GM19035 (cell line): ENCODE results near the gene FAM110A.
"Not testable (repeated sequence)": the region's sequence is repeated elsewhere in the genome, so short reads cannot be mapped to it uniquely, and the experiment has no call there.

ENCODE experiments used
- ATAC-seq: cut with Tn5 transposase; IDR thresholded peaks from one replicate; pipeline ENCODE4 v1.9.1; 2021; ENCODE audit not compliant: unreplicated experiment

Gene FAM110A

DNA sequence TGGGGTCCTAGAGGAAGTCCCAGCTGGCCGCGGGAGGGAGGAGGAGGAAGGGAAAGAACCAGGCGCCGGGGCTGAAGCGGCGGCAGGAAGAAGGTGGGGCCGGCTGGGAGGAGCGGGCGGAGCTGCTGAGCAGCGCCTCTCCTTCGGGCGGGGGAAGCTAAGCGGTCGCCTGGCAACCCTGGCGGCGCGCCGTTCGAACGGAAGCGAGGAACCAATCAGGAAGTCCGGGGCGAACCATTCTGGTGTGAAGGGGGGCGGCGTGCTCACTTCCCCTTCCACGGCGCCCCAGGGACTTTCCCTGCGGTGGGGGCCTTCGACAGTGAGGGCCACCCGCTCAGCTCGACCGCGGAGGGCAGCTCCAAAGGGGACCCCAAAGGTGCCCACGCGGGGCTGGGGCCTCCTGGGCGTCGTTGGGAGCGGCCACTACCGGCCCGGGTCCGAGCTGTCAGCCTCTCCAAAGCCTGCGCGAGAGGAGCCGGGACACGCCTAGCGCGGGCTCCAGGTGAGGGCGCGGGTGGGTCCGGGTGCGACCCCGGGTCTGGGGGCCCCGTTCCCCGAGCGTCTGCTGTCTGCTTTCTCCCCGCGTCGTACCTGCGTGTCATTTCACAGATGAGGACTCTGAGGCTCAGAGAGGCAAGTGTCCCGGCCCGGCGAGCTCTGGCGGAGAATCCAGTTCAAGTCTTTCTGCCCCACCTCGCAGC, at the start of gene FAM110A:
Gene FAM110A, plus strand, starts transcription at position 266 of the 701 bp plus-strand sequence. CDS start 11,090 bp downstream, outside the sequence.
- peak; percentile 96 for ATAC-seq

DNA sequence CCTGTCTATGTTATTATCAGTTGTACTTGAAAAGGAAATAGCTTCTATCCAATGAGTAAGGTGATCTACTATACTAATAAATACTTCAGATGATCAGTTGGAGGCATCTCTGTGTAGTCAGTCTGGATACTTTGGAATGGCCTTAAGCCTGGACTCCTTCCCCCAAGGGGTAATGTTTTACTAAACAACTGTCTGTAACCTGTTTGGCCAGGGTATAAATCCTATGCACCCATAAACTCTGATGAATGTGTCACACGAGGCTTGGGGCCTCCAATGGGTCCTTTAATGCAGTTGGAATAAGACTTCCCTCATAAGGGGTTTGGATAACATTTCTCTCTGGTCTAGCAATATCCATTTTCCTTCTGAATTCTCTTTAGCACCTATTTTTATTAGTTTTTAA, 45.7 kb upstream of the FAM110A start:
- ATAC-seq: no peak

DNA sequence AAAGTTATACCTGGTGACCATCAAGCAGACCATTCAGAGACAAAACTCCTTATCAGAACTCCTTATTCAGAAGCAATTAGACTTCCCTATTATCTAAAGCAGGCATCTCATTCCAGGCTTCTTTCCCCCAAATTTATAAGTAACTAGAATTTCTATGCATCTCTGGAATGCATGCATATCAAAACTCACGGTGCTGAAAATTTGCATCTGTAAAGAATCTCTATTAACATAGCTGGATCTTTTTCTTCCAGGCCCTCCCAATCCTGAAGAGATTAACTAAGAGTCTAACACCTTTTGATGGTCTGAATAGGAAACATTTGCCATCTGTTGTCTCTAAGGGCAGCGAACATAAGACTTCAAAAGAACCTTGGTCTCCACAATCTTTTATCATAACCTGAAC, 42.5 kb upstream of the FAM110A start:
- no peak for ATAC-seq

DNA sequence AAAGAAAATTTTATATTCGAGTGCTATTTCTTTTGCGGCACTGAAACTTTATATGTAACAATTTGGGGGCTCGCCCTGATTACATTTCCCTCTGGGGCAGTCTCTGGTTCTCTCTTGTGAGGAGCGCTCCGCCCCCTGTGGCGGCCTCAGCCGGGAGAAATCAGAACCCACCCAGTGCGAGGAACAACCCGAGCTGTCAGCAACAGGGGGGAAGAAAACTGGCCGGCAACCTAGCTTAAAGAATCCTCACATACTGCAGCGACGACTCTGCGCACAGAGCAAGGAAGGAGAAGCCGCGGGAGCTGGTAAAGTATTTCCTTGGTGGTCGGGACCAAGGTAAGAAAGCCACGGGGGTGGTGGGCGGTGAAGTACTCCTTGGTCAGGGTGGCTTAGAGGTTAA, 41.3 kb upstream of the FAM110A start:
- no peak for ATAC-seq

DNA sequence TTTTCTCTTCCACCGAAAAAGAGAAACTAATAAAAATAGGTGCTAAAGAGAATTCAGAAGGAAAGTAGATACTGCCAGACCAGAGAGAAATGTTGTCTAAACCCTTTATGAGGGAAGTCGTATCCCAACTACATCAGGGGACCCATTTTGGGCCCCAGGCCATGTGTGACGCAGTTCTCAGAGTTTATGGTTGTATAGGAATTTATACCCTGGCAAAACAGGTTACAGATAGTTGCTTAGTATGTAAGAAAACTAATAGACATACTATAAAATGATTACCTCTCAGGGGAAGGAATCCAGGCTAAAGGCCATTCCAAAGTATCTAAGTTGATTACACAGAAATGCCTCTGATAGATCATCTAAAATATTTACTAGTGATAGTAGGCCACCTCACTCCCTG, 36.6 kb upstream of the FAM110A start:
- no peak for ATAC-seq

DNA sequence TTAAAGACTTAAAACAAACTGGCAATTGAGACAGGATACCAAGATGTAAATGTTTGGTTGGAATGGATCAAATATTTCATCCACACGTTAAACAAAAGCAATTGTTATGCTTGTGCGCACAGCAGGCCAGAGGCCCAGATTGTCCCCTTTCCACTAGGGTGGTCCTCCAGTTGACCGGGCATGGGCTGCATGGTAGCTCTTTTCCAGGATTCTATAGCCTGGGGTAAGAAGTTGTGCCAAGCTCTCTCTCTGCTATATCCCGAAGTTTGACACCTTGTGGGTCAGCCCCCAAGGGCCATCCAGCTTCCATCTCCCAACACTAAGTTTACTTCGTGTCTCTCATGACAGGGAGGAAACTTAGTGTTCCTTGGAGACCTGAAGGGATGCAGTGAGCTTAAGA, 34.8 kb upstream of the FAM110A start:
- ATAC-seq: not testable (repeated sequence)

DNA sequence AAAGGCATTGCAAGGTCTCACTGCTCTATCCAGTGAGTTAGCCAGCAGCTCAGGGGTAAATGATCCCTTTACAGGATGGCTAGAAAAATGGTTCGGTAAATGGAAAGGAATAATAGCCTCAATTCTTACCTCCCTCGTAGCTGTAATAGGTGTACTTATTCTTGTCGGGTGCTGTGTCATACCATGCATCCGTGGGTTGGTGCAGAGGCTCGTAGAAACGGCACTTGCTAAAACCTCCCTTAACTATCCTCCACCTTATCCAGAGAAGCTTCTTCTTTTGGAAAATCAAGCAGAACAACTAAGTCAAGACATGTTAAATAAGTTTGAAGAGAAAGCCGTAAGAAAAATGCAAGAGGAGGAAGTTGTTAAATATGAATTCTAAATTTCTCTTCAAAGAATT, 33.5 kb upstream of the FAM110A start:
- not testable (repeated sequence) for ATAC-seq

DNA sequence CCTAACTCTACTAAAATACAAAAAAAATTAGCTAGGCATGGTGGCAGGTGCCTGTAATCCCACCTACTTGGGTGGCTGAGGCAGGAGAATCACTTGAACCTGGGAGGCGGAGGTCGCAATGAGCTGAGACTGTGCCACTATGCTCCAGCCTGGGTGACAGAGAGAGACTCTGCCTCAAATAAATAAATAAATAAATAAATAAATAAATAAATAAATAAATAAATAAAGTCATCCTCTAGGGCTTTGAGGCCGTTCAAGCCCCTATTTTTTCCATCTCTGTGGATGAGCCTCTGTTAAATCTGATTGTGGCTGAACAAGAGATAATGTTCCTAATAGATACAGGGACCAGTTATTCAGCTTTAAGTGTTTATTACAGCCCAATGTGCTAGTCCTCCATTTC, 31.8 kb upstream of the FAM110A start:
- ATAC-seq: no peak

DNA sequence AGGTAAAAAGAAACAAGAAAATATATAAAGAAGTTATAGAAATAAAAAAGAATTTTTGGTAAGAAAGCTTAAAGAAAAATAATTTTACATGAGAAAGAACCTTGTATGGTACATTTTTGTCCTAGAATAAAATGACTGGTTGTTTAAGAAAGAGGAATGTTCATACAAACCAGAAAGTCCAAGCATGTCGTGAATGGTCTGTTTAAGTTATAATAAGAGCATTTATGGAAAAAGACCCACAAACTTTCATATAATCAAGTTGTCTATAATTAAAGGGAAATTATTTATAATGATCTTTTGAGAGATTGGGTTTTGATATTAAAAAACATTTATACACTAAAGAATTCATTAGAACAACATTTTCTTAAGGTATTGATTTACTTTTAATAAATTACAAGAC, 27.8 kb upstream of the FAM110A start:
- no peak for ATAC-seq

DNA sequence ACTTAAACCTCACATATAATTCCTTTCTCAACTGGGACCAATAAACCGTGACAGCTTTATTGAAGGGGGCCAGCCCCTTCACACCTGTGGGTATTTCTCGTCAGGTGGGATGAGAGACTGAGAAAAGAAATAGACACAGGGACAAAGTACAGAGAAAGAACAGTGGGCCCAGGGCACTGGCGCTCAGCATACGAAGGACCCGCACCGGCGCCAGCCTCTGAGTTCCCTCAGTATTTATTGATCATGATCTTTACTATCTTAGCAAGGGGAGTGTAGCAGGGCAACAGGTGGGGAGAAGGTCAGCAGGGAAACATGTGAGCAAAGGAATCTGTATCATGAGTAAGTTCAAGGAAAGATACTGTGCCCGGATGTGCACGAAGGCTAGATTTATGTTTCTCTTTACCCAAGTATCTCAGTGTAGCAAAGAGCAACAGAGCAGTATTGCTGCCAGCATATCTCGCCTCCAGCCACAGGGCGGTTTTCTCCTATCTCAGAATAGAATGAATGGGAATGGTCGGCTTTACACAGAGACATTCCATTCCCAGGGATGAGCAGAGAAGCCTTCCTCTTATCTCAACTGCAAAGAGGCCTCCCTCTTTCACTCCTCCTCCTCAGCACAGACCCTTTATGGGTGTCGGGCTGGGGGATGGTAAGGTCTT, 21.6 kb upstream of the FAM110A start:
- not testable (repeated sequence) for ATAC-seq

DNA sequence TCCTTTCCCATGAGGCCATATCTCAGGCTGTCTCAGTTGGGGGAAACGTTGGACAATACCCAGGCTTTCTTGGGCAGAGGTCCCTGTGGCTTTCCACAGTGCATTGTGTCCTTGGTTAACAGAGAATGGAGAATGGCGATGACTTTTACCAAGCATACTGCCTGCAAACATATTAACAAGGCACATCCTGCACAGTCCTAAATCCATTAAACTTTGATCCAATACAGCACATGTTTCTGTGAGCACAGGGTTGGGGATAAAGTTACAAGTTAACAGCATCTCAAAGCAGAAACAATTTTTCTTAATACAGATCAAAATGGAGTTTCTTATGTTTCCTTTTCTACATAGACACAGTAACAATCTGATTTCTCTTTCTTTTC, 21.1 kb upstream of the FAM110A start:
- not testable (repeated sequence) for ATAC-seq

DNA sequence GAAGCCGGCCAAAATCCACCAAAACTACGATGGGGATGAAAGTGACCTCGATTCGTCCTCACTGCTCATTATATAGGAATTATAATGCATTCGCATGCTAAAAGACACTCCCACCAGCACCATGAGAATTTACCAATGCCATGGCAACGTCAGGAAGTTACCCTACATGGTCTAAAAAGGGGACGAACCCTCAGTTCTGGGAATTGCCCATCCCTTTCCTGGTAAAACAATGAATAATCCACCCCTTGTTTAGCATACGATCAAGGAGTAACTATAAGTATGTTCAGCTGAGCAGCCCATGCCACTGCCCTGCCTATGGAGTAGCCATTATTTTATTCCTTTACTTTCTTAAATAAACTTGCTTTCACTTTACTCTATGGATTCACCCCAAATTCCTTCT, 20.1 kb upstream of the FAM110A start:
- no peak for ATAC-seq

DNA sequence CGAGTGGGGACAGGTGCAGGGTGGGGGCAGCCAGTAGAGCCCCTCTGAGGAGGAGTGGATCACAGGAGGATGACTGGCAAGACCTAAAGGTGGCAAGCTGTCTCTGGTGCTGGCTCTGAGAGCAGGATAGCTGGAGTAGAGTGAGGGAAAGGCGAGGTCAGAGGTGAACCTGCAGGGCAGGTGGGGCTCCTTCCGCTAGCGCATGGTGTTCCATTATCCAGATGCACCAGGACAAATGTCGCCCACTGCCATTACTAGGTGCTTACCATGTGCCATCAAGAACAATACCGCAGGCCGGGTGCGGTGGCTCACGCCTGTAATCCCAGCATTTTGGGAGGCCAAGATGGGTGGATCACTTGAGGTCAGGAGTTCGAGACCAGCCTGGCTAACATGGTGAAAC, 18.3 kb upstream of the FAM110A start:
- ATAC-seq: no peak

DNA sequence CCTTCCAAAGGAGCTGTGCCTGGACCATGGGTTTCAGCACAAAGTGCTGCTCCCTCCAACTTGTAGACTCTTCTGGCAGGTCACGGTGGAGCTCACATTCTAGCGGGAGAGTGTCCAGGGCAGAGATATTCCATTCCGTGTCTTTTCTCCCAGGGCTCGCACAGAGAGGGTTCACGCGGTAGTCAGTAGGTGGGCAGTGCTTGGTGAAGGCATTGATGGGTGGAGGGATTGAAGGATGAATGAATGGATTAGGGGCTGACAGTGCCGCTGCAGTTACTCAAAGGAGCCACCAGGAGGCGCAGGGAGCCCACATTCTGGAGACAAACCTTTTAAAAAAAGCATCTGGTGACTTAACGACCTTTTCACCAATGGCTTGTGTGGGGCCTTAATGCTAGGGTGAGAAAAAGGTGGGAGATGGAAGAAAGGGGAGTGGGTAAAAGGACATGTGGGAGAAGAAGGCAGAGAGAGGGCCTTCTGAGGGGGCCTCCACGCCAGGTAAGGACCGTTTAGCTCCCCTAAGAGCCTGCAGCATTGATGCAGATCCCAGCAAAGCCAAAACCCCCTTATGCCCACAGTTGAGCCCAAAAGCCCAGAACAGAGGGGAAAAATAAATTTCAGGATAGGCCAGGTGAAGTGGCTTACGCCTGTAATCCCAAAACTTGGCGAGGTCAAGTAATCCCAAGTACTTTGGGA, 17.5 kb upstream of the FAM110A start:
- no peak for ATAC-seq

DNA sequence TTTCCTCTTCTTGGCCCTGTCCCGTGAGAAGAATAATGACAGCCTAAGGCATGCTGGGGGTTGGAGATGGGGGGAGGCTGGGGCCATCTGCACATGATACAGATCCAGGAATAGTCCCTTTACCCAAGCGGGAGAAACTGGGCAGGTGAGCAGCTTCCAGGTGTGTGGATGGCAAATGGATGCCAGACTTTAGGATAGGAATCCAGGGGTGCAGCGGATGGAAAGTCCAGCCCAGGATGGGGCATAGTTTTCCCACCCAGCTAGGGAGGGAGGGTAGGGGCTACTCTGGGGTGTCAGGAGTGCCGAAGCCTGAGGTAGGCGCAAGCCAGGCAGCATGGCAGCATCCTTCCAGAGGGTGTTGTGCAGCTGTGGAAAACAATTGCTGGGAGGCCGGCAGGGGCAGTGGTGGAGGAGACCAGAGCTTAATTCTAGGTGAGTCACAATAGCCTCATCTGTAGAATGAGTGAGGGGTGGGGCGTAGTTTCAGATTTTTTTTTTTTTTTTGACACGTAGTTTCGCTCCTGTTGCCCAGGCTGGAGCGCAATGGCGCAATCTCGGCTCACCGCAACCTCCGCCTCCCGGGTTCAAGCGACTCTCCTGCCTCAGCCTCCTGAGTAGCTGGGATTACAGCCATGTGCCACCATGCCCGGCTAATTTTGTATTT, 15.4 kb upstream of the FAM110A start:
- no peak for ATAC-seq

DNA sequence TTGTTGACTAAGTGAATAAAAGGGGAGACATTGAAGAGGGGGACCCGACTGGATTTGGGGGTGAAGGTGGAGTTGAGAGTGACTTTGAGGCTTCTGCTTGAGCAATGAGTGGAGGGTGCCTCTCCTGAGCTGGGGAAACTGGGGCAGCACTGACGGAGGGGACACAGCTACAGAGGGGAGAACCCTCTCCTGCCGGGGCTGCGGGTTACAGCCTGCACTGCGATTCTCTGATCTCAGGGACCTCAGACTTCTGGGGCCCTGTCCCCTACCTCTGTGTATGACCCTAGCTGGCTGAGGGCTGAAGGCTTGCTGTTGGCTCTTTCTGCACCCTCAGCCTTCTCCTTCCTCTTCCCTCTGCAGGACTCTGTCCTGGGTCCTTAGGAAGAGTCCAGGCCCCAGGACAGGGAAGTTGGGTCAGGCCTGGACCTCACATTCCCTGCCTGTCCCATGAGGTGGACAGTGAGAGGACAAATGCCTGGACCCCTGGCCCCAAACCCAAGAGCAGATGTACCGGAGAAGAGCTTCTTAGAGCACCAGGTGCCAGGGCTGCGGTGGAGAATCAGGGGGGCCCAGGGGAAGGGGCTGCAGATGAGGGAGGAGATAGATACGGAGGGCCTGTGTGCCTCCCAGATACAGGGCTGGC, 13.7 kb upstream of the FAM110A start:
- ATAC-seq: no peak

DNA sequence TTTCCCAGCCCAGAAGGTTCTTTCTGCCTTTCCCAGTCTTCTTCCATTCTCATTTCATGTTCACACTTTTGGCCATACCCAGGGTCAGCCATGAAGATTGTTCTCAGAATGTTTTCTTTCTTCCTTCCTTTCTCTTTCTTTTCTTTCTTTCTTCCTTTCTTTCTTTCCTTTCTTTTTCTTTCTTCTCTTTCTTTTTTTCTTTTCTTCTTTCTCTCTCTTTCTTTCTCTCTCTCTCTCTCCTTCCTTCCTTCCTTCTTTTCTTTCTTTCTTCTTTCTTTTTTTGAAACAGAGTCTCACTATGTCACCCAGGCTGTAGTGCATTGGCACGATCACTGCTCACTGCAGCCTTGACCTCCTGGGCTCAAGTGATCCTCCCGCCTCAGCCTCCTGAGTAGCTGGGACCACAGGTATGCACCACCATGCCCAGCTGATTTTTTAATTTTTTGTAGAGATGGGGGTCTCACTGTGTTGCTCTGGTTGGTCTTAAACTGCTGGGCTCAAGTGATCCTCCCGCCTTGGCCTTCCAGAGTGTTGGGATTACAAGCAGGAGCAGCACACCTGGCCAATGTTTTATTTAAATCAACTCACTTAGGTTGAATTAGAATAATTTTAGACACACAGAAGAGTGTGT, 13.1 kb upstream of the FAM110A start:
- ATAC-seq: no peak

DNA sequence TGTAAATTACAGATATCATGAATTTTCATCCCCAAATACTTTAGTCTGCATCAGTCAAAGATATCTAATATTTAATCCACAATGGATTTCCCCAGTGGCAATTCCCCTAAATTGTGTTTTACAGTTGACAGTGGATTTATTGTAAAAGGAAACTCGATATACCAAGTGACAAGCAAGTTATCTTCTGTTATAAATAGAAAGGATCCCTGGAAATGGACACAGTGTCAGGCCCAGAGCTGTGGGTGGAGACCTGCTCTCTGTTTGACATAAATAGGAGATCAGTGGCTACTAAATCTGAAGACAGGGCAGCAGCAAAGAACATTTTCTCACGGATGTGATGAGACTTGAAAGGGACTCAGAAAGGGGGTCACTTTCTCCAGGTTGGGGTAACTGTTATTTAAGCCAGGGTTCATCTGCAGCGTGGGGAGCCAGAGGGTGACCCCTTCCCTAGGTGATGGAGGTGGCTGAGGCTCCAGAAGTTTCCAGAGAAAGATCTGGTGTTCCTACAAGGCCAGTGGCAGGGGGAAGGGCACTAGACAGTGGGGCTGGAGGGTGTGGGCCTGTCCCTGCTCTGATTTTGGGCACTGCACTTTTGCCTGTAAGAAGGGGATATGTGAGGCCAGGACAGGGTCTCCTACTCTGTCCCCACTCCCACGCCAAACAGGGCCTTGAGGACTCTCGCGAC, 12.3 kb upstream of the FAM110A start:
- ATAC-seq: no peak

DNA sequence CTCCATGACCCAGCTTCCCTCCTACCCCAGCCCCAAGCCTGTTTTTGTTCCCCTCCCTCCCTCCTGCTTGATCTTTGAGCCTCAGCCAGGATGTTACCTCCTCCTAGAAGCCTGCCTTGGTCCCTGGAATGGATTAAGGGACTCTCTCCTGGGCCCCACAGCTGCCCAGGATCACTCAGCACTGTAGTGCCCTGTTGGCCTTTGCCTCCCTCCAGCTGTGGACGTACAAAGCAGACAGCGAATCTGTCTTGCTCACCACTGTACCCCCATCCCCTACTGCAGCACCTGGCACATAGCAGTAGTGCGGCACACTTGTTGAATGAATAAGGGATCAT, 11.8 kb upstream of the FAM110A start:
- ATAC-seq: no peak
